ENCODE results near the gene UNC79.
A peak's percentile ranks its signal among the peaks of the same experiment; 100 is the strongest.

UNC79 gene

GRCh38 chr14:93564918-93565317 is 134.2 kb downstream of the UNC79 start:
- DNase-seq = no peak

- DNase-seq = no peak
Observed at GRCh38 chr14:93566065-93566693, 135.4 kb downstream of the UNC79 start.

GRCh38 chr14:93571275-93571674 is 140.5 kb downstream of the UNC79 start:
- no peak for DNase-seq

GRCh38 chr14:93579178-93579577 is 148.4 kb downstream of the UNC79 start:
- no peak for DNase-seq

- no peak for DNase-seq
Observed at GRCh38 chr14:93582516-93582915, 151.8 kb downstream of the UNC79 start.

- no peak for DNase-seq
Observed at GRCh38 chr14:93587330-93587729, 156.6 kb downstream of the UNC79 start.

GRCh38 chr14:93591506-93591905 is 160.8 kb downstream of the UNC79 start:
- no peak for DNase-seq

- DNase-seq = no peak
Observed at GRCh38 chr14:93592786-93593185, 162.0 kb downstream of the UNC79 start.

GRCh38 chr14:93606091-93606490 is 175.4 kb downstream of the UNC79 start:
- DNase-seq = no peak

GRCh38 chr14:93619176-93619793 is 188.5 kb downstream of the UNC79 start:
- peak; percentile 50 for DNase-seq

- DNase-seq = no peak
Observed at GRCh38 chr14:93628048-93628447, 197.3 kb downstream of the UNC79 start.

GRCh38 chr14:93629643-93630042 is 198.9 kb downstream of the UNC79 start:
- DNase-seq = no peak

- no peak for DNase-seq
Observed at GRCh38 chr14:93638790-93639189, 208.1 kb downstream of the UNC79 start.

- no peak for DNase-seq
Observed at GRCh38 chr14:93643127-93643526, 212.4 kb downstream of the UNC79 start.

- no peak for DNase-seq
Observed at GRCh38 chr14:93643676-93644075, 212.9 kb downstream of the UNC79 start.

GRCh38 chr14:93645200-93645599 is 214.5 kb downstream of the UNC79 start:
- DNase-seq = no peak

- no peak for DNase-seq
Observed at GRCh38 chr14:93648440-93649168, 217.9 kb downstream of the UNC79 start.

- no peak for DNase-seq
Observed at GRCh38 chr14:93654599-93654998, 223.9 kb downstream of the UNC79 start.

- DNase-seq = no peak
Observed at GRCh38 chr14:93655078-93655750, 224.5 kb downstream of the UNC79 start.

- DNase-seq = no peak
Observed at GRCh38 chr14:93657875-93658274, 227.1 kb downstream of the UNC79 start.

- no peak for DNase-seq
Observed at GRCh38 chr14:93663317-93663716, 232.6 kb downstream of the UNC79 start.

- DNase-seq = no peak
Observed at GRCh38 chr14:93665169-93665568, 234.4 kb downstream of the UNC79 start.

GRCh38 chr14:93669632-93670031 is 238.9 kb downstream of the UNC79 start:
- no peak for DNase-seq

GRCh38 chr14:93674343-93674742 is 243.6 kb downstream of the UNC79 start:
- no peak for DNase-seq
